HUES6 (cell line): ENCODE results near the gene OR13C8.
"Not testable (repeated sequence)": the region's sequence is repeated elsewhere in the genome, so short reads cannot be mapped to it uniquely, and the experiment has no call there.

Experiments
- H3K27ac ChIP-seq: 2 replicates; pipeline ENCODE4 v1.7.0; 2013; ENCODE audit warnings: low read depth, mild to moderate bottlenecking, low read length, inconsistent platforms
- H3K27me3 ChIP-seq: 2 replicates; pipeline ENCODE4 v1.6.1; 2013; ENCODE audit warnings: low read length; ENCODE audit not compliant: control insufficient read depth, insufficient read depth
- H3K36me3 ChIP-seq: 2 replicates; pipeline ENCODE4 v1.6.1; 2013; ENCODE audit warnings: low read length; ENCODE audit not compliant: control insufficient read depth, insufficient read depth
- H3K4me1 ChIP-seq: 2 replicates; pipeline ENCODE4 v1.6.1; 2013; ENCODE audit warnings: low read length; ENCODE audit not compliant: control insufficient read depth, insufficient read depth
- H3K4me3 ChIP-seq: 2 replicates; pipeline ENCODE4 v1.5.1; 2013; ENCODE audit warnings: low read depth, low read length
- H3K9ac ChIP-seq: one replicate; pipeline ENCODE4 v1.6.1; 2013; ENCODE audit warnings: mild to moderate bottlenecking, low read length
- H3K9me3 ChIP-seq: 2 replicates; pipeline ENCODE4 v1.6.1; 2013; ENCODE audit warnings: low read depth, low read length; ENCODE audit not compliant: control insufficient read depth, insufficient read depth

OR13C8 gene

DNA sequence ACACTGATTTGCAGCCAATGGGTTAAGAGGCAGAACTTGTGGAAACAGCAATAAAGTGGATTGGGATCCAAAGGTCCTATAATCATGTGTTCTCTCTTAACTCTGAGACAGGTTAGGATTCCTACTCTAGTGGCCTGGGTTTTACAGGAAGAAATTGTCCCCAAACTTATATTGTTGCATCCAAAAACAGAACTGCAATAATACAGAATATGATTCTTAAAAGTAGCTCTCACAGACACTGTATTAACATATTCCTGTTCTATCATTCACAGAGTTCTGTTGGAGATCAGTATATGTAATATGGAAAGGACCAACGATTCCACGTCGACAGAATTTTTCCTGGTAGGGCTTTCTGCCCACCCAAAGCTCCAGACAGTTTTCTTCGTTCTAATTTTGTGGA, at the start of gene OR13C8:
Gene OR13C8, plus strand, starts transcription at position 301 of the 400 bp plus-strand sequence. Its CDS starts 0 bp downstream, at position 301.
- Histone ChIP-seq H3K27me3 (no peaks in the 10 kb centered on the region), H3K4me3 (no peak within 1 kb of the TSS)

GRCh38 chr9:104520241-104520640, 48.7 kb upstream of the OR13C8 start:
- not testable (repeated sequence) for H3K4me1 ChIP-seq, H3K36me3 ChIP-seq, H3K9me3 ChIP-seq, H3K27ac ChIP-seq, H3K4me3 ChIP-seq, H3K27me3 ChIP-seq, H3K9ac ChIP-seq

More for the DNA sequence above, at the start of gene OR13C8:
- Histone ChIP-seq H3K9me3 (peaks cover 12% of the 10 kb centered on the region; the same call in 1 of the 2 replicates), H3K27ac (no peak within 1 kb of the TSS), H3K9ac (no peak within 1 kb of the TSS), H3K4me1 (no peaks in the 10 kb centered on the region), H3K36me3 (no peaks in the 10 kb centered on the region)

DNA sequence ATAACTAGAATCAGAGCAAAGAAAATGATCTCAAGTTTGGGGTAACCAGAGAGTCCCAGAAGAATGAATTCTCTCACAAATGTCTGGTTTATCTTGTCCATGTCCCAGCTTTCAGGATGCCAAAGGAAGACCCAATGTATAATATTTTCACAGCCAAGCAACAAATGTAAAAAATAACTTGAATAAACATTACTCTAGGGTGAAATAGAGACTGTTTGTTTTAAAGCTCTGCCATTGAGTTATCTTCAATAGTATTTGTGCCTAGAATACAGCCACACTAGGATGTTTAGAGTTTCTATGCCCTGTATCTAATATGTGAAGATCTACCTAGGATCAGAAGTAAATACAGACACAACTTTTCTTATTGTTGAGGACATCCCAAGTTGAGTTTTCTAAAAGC, 41.9 kb upstream of the OR13C8 start, which contains the start of gene OR13C4:
Gene OR13C4, minus strand, starts transcription at position 101 of the 400 bp plus-strand sequence. Its CDS starts 0 bp downstream, at position 101.
- Histone ChIP-seq H3K36me3 (no peaks in the 10 kb centered on the region), H3K9ac (no peak within 1 kb of the TSS), H3K27ac (no peak within 1 kb of the TSS), H3K9me3 (peaks cover 12% of the 10 kb centered on the region), H3K4me3 (no peak within 1 kb of the TSS), H3K27me3 (no peaks in the 10 kb centered on the region), H3K4me1 (no peaks in the 10 kb centered on the region)

DNA sequence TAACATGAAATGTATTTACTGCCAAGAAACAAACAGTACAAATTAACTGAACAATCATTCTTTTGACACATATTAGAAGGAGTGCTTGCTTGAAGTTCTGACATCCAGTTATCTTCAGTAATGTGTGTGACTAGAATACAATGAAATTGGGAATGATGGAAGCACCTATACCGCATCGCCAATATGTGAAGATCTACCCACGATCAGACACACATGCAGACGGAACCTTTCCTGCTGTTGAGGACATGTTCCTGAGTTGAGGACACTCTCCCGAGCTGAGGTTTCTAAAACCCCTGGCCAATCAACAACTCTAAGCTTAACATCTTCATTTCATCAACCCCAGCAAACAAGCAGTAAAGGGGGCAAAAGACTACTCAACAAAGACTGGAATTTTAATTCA, 32.2 kb upstream of the OR13C8 start, which contains the start of gene OR13C3:
Gene OR13C3, minus strand, starts transcription at position 101 of the 400 bp plus-strand sequence. CDS start 133 bp downstream, outside the sequence.
- Histone ChIP-seq H3K27me3 (no peaks in the 10 kb centered on the region), H3K4me3 (no peak within 1 kb of the TSS), H3K36me3 (no peaks in the 10 kb centered on the region), H3K9me3 (no peaks in the 10 kb centered on the region), H3K4me1 (no peaks in the 10 kb centered on the region), H3K27ac (no peak within 1 kb of the TSS), H3K9ac (no peak within 1 kb of the TSS)

- Histone ChIP-seq H3K4me1 (no peaks in the 10 kb centered on the region), H3K27me3 (no peaks in the 10 kb centered on the region), H3K27ac (no peak overlapping the region), H3K4me3 (no peak overlapping the region), H3K9me3 (no peaks in the 10 kb centered on the region), H3K9ac (no peak overlapping the region), H3K36me3 (no peaks in the 10 kb centered on the region)
Measured at GRCh38 chr9:104539275-104539674, 29.7 kb upstream of the OR13C8 start.

DNA sequence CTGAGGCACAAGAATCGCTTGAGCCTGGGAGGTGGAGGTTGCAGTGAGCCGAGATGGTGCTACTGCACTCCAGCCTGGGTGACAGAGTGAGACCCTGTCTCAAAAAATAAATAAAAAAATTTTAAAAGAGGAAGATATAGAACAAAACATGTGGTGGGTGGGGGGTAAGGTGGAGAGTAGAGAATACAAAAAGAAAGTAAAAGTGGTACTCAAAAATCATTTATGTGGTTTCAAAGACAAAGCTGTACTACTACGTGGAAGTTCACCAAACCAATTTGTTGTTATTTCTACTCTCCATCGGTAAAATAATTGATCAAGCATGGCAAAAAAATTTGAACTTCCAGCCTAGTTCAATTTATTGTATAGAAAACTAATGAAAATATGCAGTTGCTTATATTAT, 24.3 kb upstream of the OR13C8 start:
- Histone ChIP-seq H3K4me3 (no peak overlapping the region), H3K36me3 (no peaks in the 10 kb centered on the region), H3K27ac (no peak overlapping the region), H3K9ac (no peak overlapping the region), H3K4me1 (no peaks in the 10 kb centered on the region), H3K9me3 (no peaks in the 10 kb centered on the region), H3K27me3 (no peaks in the 10 kb centered on the region)

DNA sequence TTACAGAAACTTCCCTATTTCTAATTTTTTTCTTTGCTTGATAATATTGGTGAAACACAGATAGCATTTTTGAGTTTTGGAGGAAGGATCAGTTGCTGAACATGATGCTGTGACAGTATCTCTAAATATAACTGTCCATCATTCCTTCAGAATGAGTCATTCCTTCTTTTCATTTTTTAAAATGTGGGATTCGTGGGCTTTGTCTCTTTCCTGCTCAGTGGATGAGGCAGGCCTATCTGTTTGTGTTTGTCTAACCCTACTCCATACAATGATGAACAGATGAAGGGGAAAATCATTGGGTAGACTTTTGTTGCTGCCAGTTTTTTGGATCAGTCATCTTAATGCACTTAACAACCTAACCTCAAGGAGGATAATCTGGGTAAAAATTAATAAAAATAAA, 15.7 kb upstream of the OR13C8 start:
- no peak overlapping the region for H3K4me3 ChIP-seq
- H3K27ac ChIP-seq = no peak overlapping the region
- H3K27me3 ChIP-seq = no peaks in the 10 kb centered on the region
- H3K4me1 ChIP-seq = peaks cover 12% of the 10 kb centered on the region; the same call in 1 of the 2 replicates
- no peaks in the 10 kb centered on the region for H3K9me3 ChIP-seq
- H3K9ac ChIP-seq = no peak overlapping the region
- no peaks in the 10 kb centered on the region for H3K36me3 ChIP-seq

DNA sequence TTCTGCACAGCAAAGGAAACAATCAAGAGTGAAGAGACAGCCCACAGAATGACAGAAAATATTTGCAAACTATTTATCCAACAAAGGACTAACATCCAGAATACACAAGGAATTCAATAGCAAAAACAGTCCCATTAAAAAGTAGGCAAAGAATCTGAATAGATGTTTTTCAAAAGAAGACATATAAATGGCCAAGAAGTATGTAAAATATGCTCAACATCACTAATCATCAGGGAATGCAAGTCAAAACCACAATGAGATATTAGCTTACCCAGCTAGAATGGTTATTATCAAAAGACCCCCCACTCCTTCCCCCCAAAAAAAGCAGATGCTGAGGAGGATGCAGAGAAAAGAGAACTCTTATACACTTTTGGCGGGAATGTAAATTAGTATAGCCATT, 13.4 kb upstream of the OR13C8 start:
- H3K9me3 ChIP-seq = no peaks in the 10 kb centered on the region
- H3K36me3 ChIP-seq = no peaks in the 10 kb centered on the region
- H3K27ac ChIP-seq = no peak overlapping the region
- H3K27me3 ChIP-seq = no peaks in the 10 kb centered on the region
- peaks cover 12% of the 10 kb centered on the region; the same call in 1 of the 2 replicates for H3K4me1 ChIP-seq
- H3K4me3 ChIP-seq = no peak overlapping the region
- no peak overlapping the region for H3K9ac ChIP-seq

GRCh38 chr9:104556830-104557634, 11.9 kb upstream of the OR13C8 start:
- Histone ChIP-seq H3K36me3 (no peaks in the 10 kb centered on the region), H3K4me1 (peaks cover 12% of the 10 kb centered on the region; the same call in 1 of the 2 replicates), H3K27ac (peak overlapping the region; percentile 78; the same call in 1 of the 2 replicates), H3K9me3 (no peaks in the 10 kb centered on the region), H3K4me3 (0 out of 2 replicates have a peak overlapping the region, but pooled peaks have one; percentile 3), H3K9ac (peak overlapping the region; percentile 38), H3K27me3 (no peaks in the 10 kb centered on the region)

GRCh38 chr9:104564358-104564757, 4.6 kb upstream of the OR13C8 start:
- Histone ChIP-seq H3K9ac (no peak overlapping the region), H3K4me1 (no peaks in the 10 kb centered on the region), H3K27me3 (no peaks in the 10 kb centered on the region)

DNA sequence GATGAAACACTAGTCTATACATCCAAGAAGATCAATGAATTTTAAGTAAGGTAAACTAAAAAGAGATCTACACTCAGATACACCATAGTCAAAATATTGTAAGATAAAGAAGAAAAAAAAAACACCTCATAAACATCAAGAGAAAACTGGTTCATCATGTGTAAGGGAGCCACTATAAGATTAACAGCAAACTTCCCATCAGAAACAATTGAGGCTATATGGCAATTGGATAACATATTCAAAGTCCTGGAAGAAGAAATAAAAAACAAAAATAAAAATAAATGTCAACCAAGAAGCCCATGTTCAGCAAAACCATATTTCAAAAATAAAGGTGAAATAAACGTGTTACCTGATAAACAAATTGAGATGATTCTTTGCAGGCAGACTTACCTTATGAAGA, 3.6 kb downstream of the OR13C8 start:
- Histone ChIP-seq H3K4me3 (no peak overlapping the region), H3K9ac (no peak overlapping the region), H3K9me3 (peaks cover 12% of the 10 kb centered on the region; the same call in 1 of the 2 replicates), H3K27ac (no peak overlapping the region), H3K36me3 (no peaks in the 10 kb centered on the region), H3K27me3 (no peaks in the 10 kb centered on the region), H3K4me1 (no peaks in the 10 kb centered on the region)

More at GRCh38 chr9:104564358-104564757, 4.6 kb upstream of the OR13C8 start:
- Histone ChIP-seq H3K27ac (no peak overlapping the region), H3K4me3 (no peak overlapping the region), H3K9me3 (no peaks in the 10 kb centered on the region), H3K36me3 (no peaks in the 10 kb centered on the region)
